Esophagus muscularis mucosa (tissue), 4 donors: ENCODE measurements around the gene CC2D2A. TPM values are rescaled to one million over a fixed set of nuclear protein-coding genes. Genes with fewer than 3 reads are reported as not detected.

Experiments
- DNase-seq: peaks from one replicate; pipeline ENCODE4 v3.0.0-alpha.2; 2017; ENCODE audit errors: extremely low spot score
- H3K27ac ChIP-seq, 4 donors: fragments of 200-600 bp; sonication (generic); replicated peaks in 1 of 4; 1 replicate in 3 of 4; 2 replicates in 1 of 4; pipeline ENCODE4 v1.5.1; 2016 to 2019; ENCODE audit warnings: mild to moderate bottlenecking in 1 of 4
- H3K27me3 ChIP-seq, 4 donors: fragments of 200-600 bp; sonication (generic); one replicate each; pipeline versions ENCODE4 v1.5.1 to v1.6.0; 2016 to 2019
- H3K36me3 ChIP-seq, 4 donors: fragments of 200-600 bp; sonication (generic); one replicate each; pipeline ENCODE4 v1.5.1; 2016 to 2019
- H3K4me1 ChIP-seq, 4 donors: fragments of 200-600 bp; sonication (generic); one replicate each; pipeline ENCODE4 v1.5.1; 2016 to 2019
- H3K4me3 ChIP-seq, 4 donors: fragments of 200-600 bp; sonication (generic); 1 replicate in 2 of 4; 2 replicates in 2 of 4; pipeline ENCODE4 v1.5.1; 2016 to 2019; ENCODE audit warnings: mild to moderate bottlenecking in 4 of 4, moderate library complexity in 1 of 4
- H3K9me3 ChIP-seq, 4 donors: fragments of 200-600 bp; sonication (generic); 1 replicate in 3 of 4; 2 replicates in 1 of 4; pipeline ENCODE4 v1.5.1; 2016 to 2019
- CTCF ChIP-seq, 3 experiments: fragments of 200-600 bp in 2 of 3; fragments of 450-650 bp in 1 of 3; sonication (generic) in 2 of 3; IDR thresholded peaks; one replicate each; pipeline ENCODE4 v1.5.1; 2017 to 2019; ENCODE audit warnings: antibody characterized with exemption in 3 of 3, mild to moderate bottlenecking in 2 of 3, moderate library complexity in 1 of 3
- EP300 ChIP-seq: sonication (generic); formaldehyde crosslinking; IDR thresholded peaks from one replicate; pipeline ENCODE4 v1.6.1; 2017; ENCODE audit warnings: antibody characterized with exemption
- POLR2A ChIP-seq: fragments of 450-650 bp; IDR thresholded peaks from one replicate; pipeline ENCODE4 v1.6.1; 2017; ENCODE audit warnings: antibody characterized with exemption, moderate library complexity, mild to moderate bottlenecking, low read depth
- POLR2AphosphoS5 ChIP-seq, 2 donors: sonication (generic); formaldehyde crosslinking; IDR thresholded peaks; one replicate each; pipeline ENCODE4 v1.6.1; 2017; ENCODE audit warnings: antibody characterized with exemption in 2 of 2
- WGBS: methylation state at CpG from one replicate; pipeline ENCODE4 v1.1.5; 2018; 5-methylcytosine and 5-hydroxymethylcytosine counted together
- intact Hi-C: fragments of 100-400 bp; cut with DNase I; formaldehyde crosslinking; loops from one replicate; pipeline ENCODE4 v1.15.1; 2023
- small RNA-seq, 3 donors: library from RNA; depleted of rRNA; stranded (forward); fragments of <200 nt; gene quantifications; one replicate each; pipeline ENCODE3, GENCODE V24; 2016
- total RNA-seq, 4 donors: library from RNA; depleted of rRNA; stranded (reverse); fragments of >200 nt; gene quantifications; one replicate each; pipeline versions ENCODE4 v1.1.0 to v1.2.1, GENCODE V29; 2016

CC2D2A gene
- total RNA-seq, 4 donors from 2014 or later = 23.0 to 59.7 (median 45.0) TPM

- Histone ChIP-seq H3K36me3 (peaks cover 20 to 92% (median 68%) of the 10 kb centered on the region in 4 donors), H3K4me3 (no peak overlapping the region), H3K4me1 (no peaks in the 10 kb centered on the region), H3K9me3 (no peaks in the 10 kb centered on the region), H3K27me3 (no peaks in the 10 kb centered on the region), H3K27ac (no peak overlapping the region)
- TF ChIP-seq POLR2AphosphoS5 (IDR thresholded peaks at IDR 0.05) = no peak
- no peak for DNase-seq
- intact Hi-C loops = no loop called here
- 94% methylated on average over 1 of the region's 1 CpG for WGBS
Observed at GRCh38 chr4:15636818-15637217, 167.1 kb downstream of the CC2D2A start.

- no peaks in the 10 kb centered on the region for H3K27me3 ChIP-seq
- WGBS = 94% methylated on average over 6 of the region's 6 CpGs
- peaks cover 5 to 15% (median 9%) of the 10 kb centered on the region in 4 donors for H3K4me1 ChIP-seq
- TF ChIP-seq EP300 (no peak), CTCF (IDR thresholded peaks at IDR 0.05) (no peak), POLR2A (no peak)
- intact Hi-C loops = no loop called here
- no peak overlapping the region for H3K4me3 ChIP-seq
- H3K27ac ChIP-seq = no peak overlapping the region
- no peak for DNase-seq
- H3K9me3 ChIP-seq = no peaks in the 10 kb centered on the region
- H3K36me3 ChIP-seq = peaks cover 20 to 77% (median 59%) of the 10 kb centered on the region in 4 donors
Observed at GRCh38 chr4:15638418-15638817, 168.7 kb downstream of the CC2D2A start.

- H3K4me3 ChIP-seq = no peak overlapping the region
- intact Hi-C loops = no loop called here
- peaks cover 63 to 98% (median 93%) of the 10 kb centered on the region in 4 donors for H3K4me1 ChIP-seq
- WGBS = 61% methylated on average over 2 of the region's 2 CpGs
- no peaks in the 10 kb centered on the region for H3K9me3 ChIP-seq
- no peaks in the 10 kb centered on the region for H3K36me3 ChIP-seq
- no peak for DNase-seq
- TF ChIP-seq CTCF (IDR thresholded peaks at IDR 0.05) (no peak), POLR2AphosphoS5 (IDR thresholded peaks at IDR 0.05) (no peak)
- H3K27ac ChIP-seq = peak overlapping the region in 3 of 4 donors; percentile 95 to 99 (median 98)
- no peaks in the 10 kb centered on the region for H3K27me3 ChIP-seq
Observed at GRCh38 chr4:15648600-15648999, 178.9 kb downstream of the CC2D2A start.

GRCh38 chr4:15649914-15650545 is 180.3 kb downstream of the CC2D2A start:
- DNase-seq = no peak
- H3K36me3 ChIP-seq = no peaks in the 10 kb centered on the region
- peaks cover 55 to 88% (median 86%) of the 10 kb centered on the region in 4 donors for H3K4me1 ChIP-seq
- WGBS = 32% methylated on average over 5 of the region's 5 CpGs
- H3K4me3 ChIP-seq = peak overlapping the region in 1 of 4 donors; percentile 9
- peak overlapping the region; percentile 34 to 99 (median 96) for H3K27ac ChIP-seq
- H3K9me3 ChIP-seq = no peaks in the 10 kb centered on the region
- intact Hi-C loops = loop anchor here (2.0 to 10.0 kb wide), 2 partner anchors 171 to 645 kb away; partner anchors contain the start of gene CPEB2
- H3K27me3 ChIP-seq = no peaks in the 10 kb centered on the region
- TF ChIP-seq CTCF (IDR thresholded peaks at IDR 0.05) (peak; percentile 65 to 79 (median 70)), POLR2A (no peak), POLR2AphosphoS5 (IDR thresholded peaks at IDR 0.05) (peak in 1 of 2 donors; percentile 9), EP300 (no peak)

Small RNAs within 50 kb of the gene (small RNA-seq; reads per million reads assigned to genes)
- gene AC007016.1 = 0 reads per million in 3 donors

Other genes with a start within 250 kb of the CC2D2A start
- 10 to 100 TPM; 15.7 to 41.9 (median 26.0) TPM for gene C1QTNF7, start 41.8 kb upstream of the CC2D2A start, total RNA-seq
- 100 to 1,000 TPM in 3 of 4 donors, 10 to 100 TPM in 1; 67.8 to 141 (median 140) TPM for gene FBXL5, start 185.5 kb downstream of the CC2D2A start, total RNA-seq
- gene FAM200B, start 211.9 kb downstream of the CC2D2A start, total RNA-seq = 10 to 100 TPM; 40.4 to 88.5 (median 71.2) TPM
- gene BST1, start 233.2 kb downstream of the CC2D2A start, total RNA-seq = 1 to 10 TPM; 2.5 to 6.0 (median 4.3) TPM